Osteoblast (primary cell): ENCODE results near the gene SLC35D3. TPM values are rescaled to one million over a fixed set of nuclear protein-coding genes. Genes with fewer than 3 reads are reported as not detected.

ENCODE experiments used
- DNase-seq: peaks from one replicate; pipeline ENCODE4 v3.0.0; 2011; ENCODE audit warnings: low spot score, mixed read lengths; ENCODE audit not compliant: insufficient read length; ENCODE audit errors: missing footprints
- H2AFZ ChIP-seq: 2 replicates; pipeline ENCODE4 v1.6.0; 2011; ENCODE audit warnings: mild to moderate bottlenecking, low read length
- H3K27ac ChIP-seq: 2 replicates; pipeline ENCODE4 v1.5.1; 2011; ENCODE audit warnings: mild to moderate bottlenecking, low read depth, low read length, moderate library complexity
- H3K27me3 ChIP-seq: 2 replicates; pipeline ENCODE4 v1.6.0; 2012; ENCODE audit warnings: mild to moderate bottlenecking, control low read depth, inconsistent platforms, low read length, moderate library complexity; ENCODE audit not compliant: insufficient read depth
- H3K36me3 ChIP-seq: 2 replicates; pipeline ENCODE4 v1.5.1; 2011; ENCODE audit warnings: mild to moderate bottlenecking, low read length, control low read depth, moderate library complexity; ENCODE audit not compliant: insufficient read depth
- H3K4me1 ChIP-seq: 2 replicates; pipeline ENCODE4 v1.5.1; 2011; ENCODE audit warnings: mild to moderate bottlenecking, low read length, control low read depth, moderate library complexity; ENCODE audit not compliant: insufficient read depth
- H3K4me2 ChIP-seq: 2 replicates; pipeline ENCODE4 v1.6.0; 2011; ENCODE audit warnings: mild to moderate bottlenecking, low read length; ENCODE audit not compliant: insufficient read depth
- H3K4me3 ChIP-seq: fragments of 200-600 bp; sonication (generic); 3 replicates; pipeline ENCODE4 v1.5.1; 2012; ENCODE audit warnings: mild to moderate bottlenecking, low read length, inconsistent platforms; ENCODE audit not compliant: insufficient read depth
- H3K79me2 ChIP-seq: 2 replicates; pipeline ENCODE4 v1.6.0; 2012; ENCODE audit warnings: mild to moderate bottlenecking, low read length, control low read depth, inconsistent platforms; ENCODE audit not compliant: insufficient read depth
- H3K9me3 ChIP-seq: 2 replicates; pipeline ENCODE4 v1.5.1; 2011; ENCODE audit warnings: low read depth, low read length, control low read depth
- H4K20me1 ChIP-seq: 2 replicates; pipeline ENCODE4 v1.6.0; 2012; ENCODE audit warnings: mild to moderate bottlenecking, low read length, control low read depth; ENCODE audit not compliant: insufficient read depth
- CTCF ChIP-seq: IDR thresholded peaks from 2 replicates; pipeline ENCODE4 v1.5.1; 2011; ENCODE audit warnings: mild to moderate bottlenecking, low read depth, low read length, moderate library complexity; ENCODE audit errors: extremely low read depth
- total RNA-seq: library from RNA; depleted of rRNA; stranded (reverse); fragments of >200 nt; gene quantifications from 2 replicates; pipeline ENCODE4 v1.2.3, GENCODE V29; 2012

Gene SLC35D3
- total RNA-seq, 1 donor: not detected

- no peaks in the 10 kb centered on the region for H3K27me3 ChIP-seq
- no peaks in the 10 kb centered on the region for H3K36me3 ChIP-seq
- no peak overlapping the region for H2AFZ ChIP-seq
- H3K79me2 ChIP-seq: no peaks in the 10 kb centered on the region
- DNase-seq: no peak
- no peaks in the 10 kb centered on the region for H4K20me1 ChIP-seq
- H3K9me3 ChIP-seq: no peaks in the 10 kb centered on the region
- no peak for TF ChIP-seq CTCF
- no peaks in the 10 kb centered on the region for H3K4me1 ChIP-seq
- H3K27ac ChIP-seq: no peak overlapping the region
- H3K4me3 ChIP-seq: no peak overlapping the region
- H3K4me2 ChIP-seq: no peak overlapping the region
These were observed 31.1 kb upstream of the SLC35D3 start for GRCh38 chr6:136890986-136891385.

- H3K9me3 ChIP-seq: no peaks in the 10 kb centered on the region
- H3K27ac ChIP-seq: no peak overlapping the region
- H3K4me1 ChIP-seq: no peaks in the 10 kb centered on the region
- no peaks in the 10 kb centered on the region for H3K79me2 ChIP-seq
- TF ChIP-seq CTCF: no peak
- H2AFZ ChIP-seq: no peak overlapping the region
- H3K4me3 ChIP-seq: no peak overlapping the region
- DNase-seq: no peak
- no peaks in the 10 kb centered on the region for H4K20me1 ChIP-seq
- H3K36me3 ChIP-seq: no peaks in the 10 kb centered on the region
- H3K27me3 ChIP-seq: no peaks in the 10 kb centered on the region
- H3K4me2 ChIP-seq: no peak overlapping the region
These were observed 28.9 kb upstream of the SLC35D3 start for GRCh38 chr6:136893187-136893586.

DNA sequence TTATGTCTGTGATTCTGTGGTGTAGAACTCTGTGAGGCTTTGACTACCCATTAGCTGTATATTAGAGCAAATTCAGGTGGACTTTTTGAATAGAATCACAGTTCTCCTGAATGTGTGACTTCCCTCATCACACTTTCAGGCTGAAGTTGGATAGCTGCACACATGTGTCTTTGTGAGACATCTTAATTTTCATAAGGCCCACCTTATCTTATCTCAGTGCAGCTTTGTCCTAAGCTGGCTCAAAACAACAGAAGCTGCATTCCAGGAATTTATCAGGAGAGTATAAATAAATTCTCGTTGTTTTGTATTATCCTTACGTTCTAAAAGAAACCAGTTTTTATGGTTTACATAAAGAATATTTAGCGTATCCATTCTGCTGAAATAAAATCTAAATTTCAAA lies 26.2 kb upstream of the SLC35D3 start:
- Histone ChIP-seq H3K4me1 (no peaks in the 10 kb centered on the region), H3K4me2 (no peak overlapping the region), H3K9me3 (no peaks in the 10 kb centered on the region), H4K20me1 (no peaks in the 10 kb centered on the region), H3K27ac (no peak overlapping the region), H3K27me3 (no peaks in the 10 kb centered on the region), H3K79me2 (no peaks in the 10 kb centered on the region), H2AFZ (no peak overlapping the region), H3K36me3 (peaks cover 5% of the 10 kb centered on the region), H3K4me3 (no peak overlapping the region)
- no peak for TF ChIP-seq CTCF
- no peak for DNase-seq

DNA sequence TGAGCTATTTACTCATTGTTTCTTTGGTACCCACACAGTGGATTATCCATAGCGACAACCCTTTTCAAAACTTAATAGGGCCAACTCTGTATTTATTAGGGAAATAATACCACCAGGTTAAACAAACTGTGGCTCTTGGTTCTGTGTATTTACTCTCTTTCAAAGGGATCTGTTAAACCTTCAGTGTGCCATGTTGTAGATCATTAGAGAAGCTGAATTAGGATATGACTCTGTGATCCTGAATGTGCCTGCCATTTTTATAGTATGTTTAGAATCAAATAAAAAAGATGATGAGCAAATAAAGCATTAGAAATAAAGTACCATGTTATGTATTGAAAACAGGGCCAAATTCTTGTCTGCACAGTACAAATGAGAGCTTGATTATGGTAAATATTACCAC lies 25.0 kb upstream of the SLC35D3 start:
- Histone ChIP-seq H4K20me1 (no peaks in the 10 kb centered on the region), H3K36me3 (peaks cover 6% of the 10 kb centered on the region), H2AFZ (no peak overlapping the region), H3K4me1 (no peaks in the 10 kb centered on the region), H3K9me3 (no peaks in the 10 kb centered on the region), H3K4me2 (no peak overlapping the region), H3K27me3 (no peaks in the 10 kb centered on the region), H3K79me2 (no peaks in the 10 kb centered on the region), H3K4me3 (no peak overlapping the region), H3K27ac (no peak overlapping the region)
- no peak for DNase-seq
- TF ChIP-seq CTCF: no peak
